ENCODE measurements around the gene LGR4.

- TF ChIP-seq ZNF645 (tag by site-specific recombination; IDR thresholded peaks at IDR 0.05): no peak
- TF ChIP-seq CTCF (tag by site-specific recombination; IDR thresholded peaks at IDR 0.05): no peak
- TF ChIP-seq ZXDB (tag by site-specific recombination; IDR thresholded peaks at IDR 0.05): no peak
- TF ChIP-seq ZNF366 (tag by site-specific recombination; conservative IDR thresholded peaks at IDR 0.05): peak; percentile 43; the same call in 1 of the 2 replicates
- peak; percentile 48; the same call in 1 of the 2 replicates for TF ChIP-seq ZNF639 (tag by site-specific recombination; IDR thresholded peaks at IDR 0.05)
- TF ChIP-seq ZNF10 (tag by site-specific recombination; IDR thresholded peaks at IDR 0.05): no peak
- TF ChIP-seq ZNF777 (tag by site-specific recombination; IDR thresholded peaks at IDR 0.05; ENCODE audit: borderline replicate concordance): no peak
- no peak for TF ChIP-seq ZNF174 (tag by site-specific recombination; IDR thresholded peaks at IDR 0.05)
- TF ChIP-seq ZNF488 (tag by site-specific recombination; IDR thresholded peaks at IDR 0.05): no peak
- no peak for TF ChIP-seq BCL11A (tag by site-specific recombination; IDR thresholded peaks at IDR 0.05; ENCODE audit: low read depth)
Observed at GRCh38 chr11:27423125-27423524, 49.5 kb downstream of the LGR4 start.
